ENCODE measurements around the gene ADARB1.

ADARB1 gene

GRCh38 chr21:45228171-45228641 lies 153.8 kb downstream of the ADARB1 start:
- no peak for DNase-seq (ENCODE audit: low spot score)

- no peak for DNase-seq (ENCODE audit: low spot score)
Observed at GRCh38 chr21:45228656-45229240, 154.4 kb downstream of the ADARB1 start.

GRCh38 chr21:45231705-45232104 lies 157.3 kb downstream of the ADARB1 start:
- no peak for DNase-seq (ENCODE audit: low spot score)

- no peak for DNase-seq (ENCODE audit: low spot score)
Observed at GRCh38 chr21:45234127-45234526, 159.7 kb downstream of the ADARB1 start.

- DNase-seq (ENCODE audit: low spot score): no peak
Observed at GRCh38 chr21:45234965-45235364, 160.6 kb downstream of the ADARB1 start.

GRCh38 chr21:45235488-45235887 lies 161.1 kb downstream of the ADARB1 start:
- no peak for DNase-seq (ENCODE audit: low spot score)

GRCh38 chr21:45236481-45236880 lies 162.1 kb downstream of the ADARB1 start:
- DNase-seq (ENCODE audit: low spot score): no peak

- DNase-seq (ENCODE audit: low spot score): no peak
Observed at GRCh38 chr21:45237401-45237800, 163.0 kb downstream of the ADARB1 start.

- no peak for DNase-seq (ENCODE audit: low spot score)
Observed at GRCh38 chr21:45241357-45241756, 167.0 kb downstream of the ADARB1 start.

- DNase-seq (ENCODE audit: low spot score): no peak
Observed at GRCh38 chr21:45243603-45244002, 169.2 kb downstream of the ADARB1 start.

GRCh38 chr21:45244799-45245340 lies 170.5 kb downstream of the ADARB1 start:
- no peak for DNase-seq (ENCODE audit: low spot score)

GRCh38 chr21:45246386-45247320 lies 172.3 kb downstream of the ADARB1 start:
- no peak for DNase-seq (ENCODE audit: low spot score)

- DNase-seq (ENCODE audit: low spot score): no peak
Observed at GRCh38 chr21:45248301-45248892, 174.0 kb downstream of the ADARB1 start.

- DNase-seq (ENCODE audit: low spot score): no peak
Observed at GRCh38 chr21:45248893-45249381, 174.6 kb downstream of the ADARB1 start.

- DNase-seq (ENCODE audit: low spot score): no peak
Observed at GRCh38 chr21:45249626-45250025, 175.2 kb downstream of the ADARB1 start.

- DNase-seq (ENCODE audit: low spot score): no peak
Observed at GRCh38 chr21:45250272-45250671, 175.9 kb downstream of the ADARB1 start.

- DNase-seq (ENCODE audit: low spot score): no peak
Observed at GRCh38 chr21:45250914-45251634, 176.7 kb downstream of the ADARB1 start.

- no peak for DNase-seq (ENCODE audit: low spot score)
Observed at GRCh38 chr21:45251635-45252447, 177.5 kb downstream of the ADARB1 start.

- no peak for DNase-seq (ENCODE audit: low spot score)
Observed at GRCh38 chr21:45252448-45252925, 178.1 kb downstream of the ADARB1 start.

GRCh38 chr21:45253180-45253579 lies 178.8 kb downstream of the ADARB1 start:
- no peak for DNase-seq (ENCODE audit: low spot score)

Measured in hematopoietic multipotent progenitor cell treated with erythropoietin and hydrocortisone succinate and interleukin-3 and kit ligand, for 17 days (in vitro differentiated cells).